MV-4-11 (cell line): ENCODE data around the gene LRRC37A2.
"Not testable (repeated sequence)": the region's sequence is repeated elsewhere in the genome, so short reads cannot be mapped to it uniquely, and the experiment has no call there.

Source experiments
- DNase-seq: peaks from one replicate; lab custom pipeline; 2025; lab: John Stamatoyannopoulos, UW

The LRRC37A2 gene

GRCh38 chr17:46512168-46512567, at the start of gene LRRC37A2:
Gene LRRC37A2, plus strand, starts transcription at chr17:46512468. Its CDS starts 245 bp downstream, at chr17:46512713.
- not testable (repeated sequence) for DNase-seq

- not testable (repeated sequence) for DNase-seq
These were observed 44.6 kb upstream of the LRRC37A2 start for GRCh38 chr17:46467618-46468017.

- not testable (repeated sequence) for DNase-seq
These were observed 37.8 kb upstream of the LRRC37A2 start for GRCh38 chr17:46474489-46474888.

GRCh38 chr17:46475583-46475982, 36.7 kb upstream of the LRRC37A2 start:
- peak; percentile 27 for DNase-seq

- DNase-seq = not testable (repeated sequence)
These were observed 33.4 kb upstream of the LRRC37A2 start for GRCh38 chr17:46478823-46479222.

GRCh38 chr17:46481310-46481709, 31.0 kb upstream of the LRRC37A2 start:
- not testable (repeated sequence) for DNase-seq

GRCh38 chr17:46492021-46492420, 20.2 kb upstream of the LRRC37A2 start:
- not testable (repeated sequence) for DNase-seq

GRCh38 chr17:46499437-46500139, 12.7 kb upstream of the LRRC37A2 start:
- not testable (repeated sequence) for DNase-seq

GRCh38 chr17:46505896-46506295, 6.4 kb upstream of the LRRC37A2 start:
- not testable (repeated sequence) for DNase-seq

- not testable (repeated sequence) for DNase-seq
These were observed 22.4 kb downstream of the LRRC37A2 start for GRCh38 chr17:46534716-46535115.

GRCh38 chr17:46548607-46549006, 36.3 kb downstream of the LRRC37A2 start:
- DNase-seq = not testable (repeated sequence)

GRCh38 chr17:46559155-46559554, 46.9 kb downstream of the LRRC37A2 start:
- not testable (repeated sequence) for DNase-seq

- DNase-seq = not testable (repeated sequence)
These were observed 47.8 kb downstream of the LRRC37A2 start for GRCh38 chr17:46560048-46560447.

- not testable (repeated sequence) for DNase-seq
These were observed 54.0 kb downstream of the LRRC37A2 start for GRCh38 chr17:46566284-46566683.

GRCh38 chr17:46566980-46567379, 54.7 kb downstream of the LRRC37A2 start:
- not testable (repeated sequence) for DNase-seq

GRCh38 chr17:46571796-46572195, 59.5 kb downstream of the LRRC37A2 start:
- not testable (repeated sequence) for DNase-seq

- DNase-seq = not testable (repeated sequence)
These were observed 67.1 kb downstream of the LRRC37A2 start, which contains the start of gene ARL17A for GRCh38 chr17:46579083-46580075. Gene ARL17A, minus strand, starts transcription at chr17:46579691. Its CDS starts 3,369 bp downstream, at chr17:46576322.

GRCh38 chr17:46580082-46580481, 67.8 kb downstream of the LRRC37A2 start:
- DNase-seq = not testable (repeated sequence)

GRCh38 chr17:46585444-46585843, 73.2 kb downstream of the LRRC37A2 start:
- DNase-seq = not testable (repeated sequence)

GRCh38 chr17:46590157-46591146, 78.2 kb downstream of the LRRC37A2 start, which contains the start of gene NSF:
Gene NSF, plus strand, starts transcription at chr17:46590669. Its CDS starts 107 bp downstream, at chr17:46590776.
- DNase-seq = not testable (repeated sequence)

- DNase-seq = not testable (repeated sequence)
These were observed 79.1 kb downstream of the LRRC37A2 start for GRCh38 chr17:46591332-46591731.
